H1 (cell line): ENCODE results near the gene KCNA2. TPM values are rescaled to one million over a fixed set of nuclear protein-coding genes. Genes with fewer than 3 reads are reported as not detected.

ENCODE experiments used
- CTCF ChIA-PET: fragments of 300-600 bp; sonication (Branson Sonifier 250); formaldehyde crosslinking; loops from one replicate; lab custom pipeline; 2021; ENCODE audit not compliant: partially characterized antibody; lab: Charles Lee
- POLR2A ChIA-PET: fragments of 300-600 bp; sonication (Branson Sonifier 250); formaldehyde crosslinking; loops from one replicate; lab custom pipeline; 2021; ENCODE audit warnings: inconsistent platforms; ENCODE audit not compliant: partially characterized antibody; lab: Charles Lee
- DNase-seq, 2 experiments: peaks; one replicate each; pipeline versions ENCODE4 v3.0.0 to v3.0.0-alpha.2; 2010 to 2022; ENCODE audit warnings: low spot score in 2 of 2, low read depth in 1 of 2, mixed read lengths in 1 of 2
- FAIRE-seq: peaks from 2 replicates; lab custom pipeline; 2011; peaks lifted over from hg19 to GRCh38; lab: Jason Lieb, UNC
- H2AFZ ChIP-seq: 2 replicates; pipeline ENCODE4 v1.8.1; 2012; ENCODE audit warnings: low read length, inconsistent platforms
- H2AK5ac ChIP-seq: 2 replicates; pipeline ENCODE4 v1.6.1; 2013; ENCODE audit warnings: low read depth, low read length
- H2BK120ac ChIP-seq: replicated peaks from 2 replicates; pipeline ENCODE3; 2013; ENCODE audit warnings: low read depth, low read length, inconsistent platforms
- H2BK12ac ChIP-seq: 2 replicates; pipeline ENCODE4 v1.6.1; 2013; ENCODE audit warnings: low read depth, low read length
- H2BK15ac ChIP-seq: 2 replicates; pipeline ENCODE4 v1.6.1; 2013; ENCODE audit warnings: low read length
- H2BK20ac ChIP-seq: 2 replicates; pipeline ENCODE4 v1.6.1; 2013; ENCODE audit warnings: low read length
- H2BK5ac ChIP-seq: 2 replicates; pipeline ENCODE4 v1.6.1; 2013; ENCODE audit warnings: low read depth, low read length
- H3K14ac ChIP-seq: 2 replicates; pipeline ENCODE4 v1.6.1; 2013; ENCODE audit warnings: inconsistent platforms; ENCODE audit not compliant: insufficient read length
- H3K18ac ChIP-seq: 2 replicates; pipeline ENCODE4 v1.6.1; 2013; ENCODE audit warnings: low read length; ENCODE audit errors: extremely low read depth
- H3K23ac ChIP-seq: 2 replicates; pipeline ENCODE4 v1.6.1; 2013; ENCODE audit warnings: inconsistent platforms; ENCODE audit not compliant: insufficient read length
- H3K23me2 ChIP-seq: 2 replicates; pipeline ENCODE4 v1.6.1; 2013; ENCODE audit warnings: low read depth, low read length
- H3K27ac ChIP-seq: 2 replicates; pipeline ENCODE4 v1.6.1; 2011; ENCODE audit warnings: low read depth, low read length, inconsistent platforms
- H3K27me3 ChIP-seq, 4 experiments: replicated peaks in 1 of 4; 1 replicate in 1 of 4; 2 replicates in 3 of 4; pipeline versions ENCODE4 v1.6.1 to v1.8.1; 2011 to 2013; ENCODE audit warnings: low read length in 3 of 4, mild to moderate bottlenecking in 3 of 4, inconsistent platforms in 2 of 4, mixed read lengths in 2 of 4, moderate library complexity in 1 of 4; ENCODE audit not compliant: control insufficient read depth in 3 of 4, insufficient read depth in 3 of 4; ENCODE audit errors: extremely low read depth in 1 of 4
- H3K36me3 ChIP-seq, 4 experiments: 2 replicates each; pipeline versions ENCODE4 v1.6.1 to v1.8.1; 2011 to 2013; ENCODE audit warnings: mild to moderate bottlenecking in 4 of 4, low read length in 3 of 4, moderate library complexity in 2 of 4, control low read depth in 1 of 4, inconsistent platforms in 1 of 4; ENCODE audit not compliant: insufficient read depth in 4 of 4, control insufficient read depth in 2 of 4
- H3K4ac ChIP-seq: replicated peaks from 2 replicates; pipeline ENCODE3; 2013; ENCODE audit warnings: low read length, low read depth, mixed read lengths, inconsistent platforms; ENCODE audit not compliant: insufficient read length
- H3K4me1 ChIP-seq, 4 experiments: replicated peaks in 1 of 4; 1 replicate in 1 of 4; 2 replicates in 3 of 4; pipeline versions ENCODE4 v1.6.1 to v1.8.1; 2011 to 2013; ENCODE audit warnings: low read length in 3 of 4, inconsistent platforms in 2 of 4, mixed read lengths in 1 of 4; ENCODE audit not compliant: insufficient read depth in 4 of 4, control insufficient read depth in 3 of 4
- H3K4me2 ChIP-seq, 2 experiments: 2 replicates each; pipeline versions ENCODE4 v1.6.1 to v1.8.1; 2011 to 2013; ENCODE audit warnings: low read depth in 2 of 2, low read length in 2 of 2, control low read depth in 1 of 2, inconsistent platforms in 1 of 2, mild to moderate bottlenecking in 1 of 2; ENCODE audit not compliant: insufficient read depth in 1 of 2
- H3K4me3 ChIP-seq, 4 experiments: fragments of 200-600, 300-600 bp in 1 of 4; sonication (generic), shearing (Covaris generic), sonication (Bioruptor Twin) in 1 of 4; 2 replicates each; pipeline versions ENCODE4 v1.5.1 to v1.8.1; 2011 to 2016; ENCODE audit warnings: low read length in 4 of 4, low read depth in 3 of 4, control low read depth in 2 of 4, inconsistent platforms in 2 of 4, mild to moderate bottlenecking in 2 of 4, mixed read lengths in 1 of 4, moderate library complexity in 1 of 4; ENCODE audit not compliant: insufficient read depth in 2 of 4; ENCODE audit errors: extremely low read depth in 1 of 4
- H3K56ac ChIP-seq: replicated peaks from 2 replicates; pipeline ENCODE3; 2013; ENCODE audit warnings: low read depth, mild to moderate bottlenecking, mixed read lengths, low read length, inconsistent platforms; ENCODE audit not compliant: insufficient read length
- H3K79me1 ChIP-seq: 2 replicates; pipeline ENCODE4 v1.6.1; 2013; ENCODE audit warnings: low read depth, low read length, control low read depth
- H3K79me2 ChIP-seq, 2 experiments: 2 replicates each; pipeline versions ENCODE4 v1.6.1 to v1.8.1; 2012 to 2013; ENCODE audit warnings: low read length in 2 of 2, mild to moderate bottlenecking in 2 of 2, inconsistent platforms in 1 of 2; ENCODE audit not compliant: insufficient read depth in 2 of 2, control insufficient read depth in 1 of 2
- H3K9ac ChIP-seq, 4 experiments: replicated peaks in 1 of 4; 1 replicate in 1 of 4; 2 replicates in 3 of 4; pipeline versions ENCODE4 v1.6.1 to v1.8.1; 2011 to 2013; ENCODE audit warnings: low read depth in 3 of 4, low read length in 3 of 4, control low read depth in 2 of 4, mild to moderate bottlenecking in 2 of 4, moderate library complexity in 2 of 4, inconsistent platforms in 1 of 4; ENCODE audit errors: extremely low read depth in 1 of 4
- H3K9me3 ChIP-seq, 2 experiments: 2 replicates each; pipeline versions ENCODE4 v1.6.1 to v1.8.1; 2012 to 2013; ENCODE audit warnings: mild to moderate bottlenecking in 2 of 2, moderate library complexity in 2 of 2, control low read depth in 1 of 2, inconsistent platforms in 1 of 2, low read depth in 1 of 2, low read length in 1 of 2, mixed read lengths in 1 of 2; ENCODE audit not compliant: insufficient read depth in 2 of 2
- H4K20me1 ChIP-seq, 2 experiments: replicated peaks in 1 of 2; 2 replicates each; pipeline versions ENCODE3 to v1.8.1; 2011 to 2013; ENCODE audit warnings: inconsistent platforms in 2 of 2, low read length in 2 of 2, mild to moderate bottlenecking in 1 of 2; ENCODE audit not compliant: insufficient read depth in 2 of 2, control insufficient read depth in 1 of 2
- H4K5ac ChIP-seq: 2 replicates; pipeline ENCODE4 v1.6.1; 2013; ENCODE audit warnings: low read length, low read depth, mixed read lengths, inconsistent platforms; ENCODE audit not compliant: insufficient read length
- H4K8ac ChIP-seq: 2 replicates; pipeline ENCODE4 v1.8.0; 2013; ENCODE audit warnings: mild to moderate bottlenecking, moderate library complexity, low read length, inconsistent platforms; ENCODE audit not compliant: insufficient read depth; ENCODE audit errors: extremely low read depth
- H4K91ac ChIP-seq: replicated peaks from 2 replicates; pipeline ENCODE3; 2013; ENCODE audit warnings: low read length, mixed read lengths, inconsistent platforms; ENCODE audit not compliant: insufficient read length
- PHF8 ChIP-seq: fragments of 200-600 bp; sonication (generic); conservative IDR thresholded peaks from 2 replicates; pipeline ENCODE4 v1.7.1; 2012; ENCODE audit warnings: low read depth, mild to moderate bottlenecking, inconsistent platforms, low read length, moderate library complexity
- polyA plus RNA-seq, 7 experiments: library from polyadenylated mRNA; depleted of rRNA in 3 of 7; stranded (reverse) in 5 of 7; unstranded in 2 of 7; fragments of >200 nt in 5 of 7; fragments of 200-250 nt in 2 of 7; gene quantifications; 1 replicate in 5 of 7; 2 replicates in 1 of 7; 4 replicates in 1 of 7; pipeline versions ENCODE4 v1.2.1 to v1.2.3, GENCODE V29; 2011 to 2013; ENCODE audit warnings: missing spikeins in 2 of 7, mixed read lengths in 2 of 7
- total RNA-seq: library from RNA; stranded (reverse); fragmentation: NEBNext Ultra II Directional; extraction: Animal tissue kit (Norgen Biotek cat#: 25700); gene quantifications from 2 replicates; pipeline ENCODE4 v1.2.1, GENCODE V29; 2021

Gene KCNA2
- total and polyA plus RNA-seq, 2 of the 8 experiments (the other 6 are each of a cell fraction or from before 2014, with no cell fraction given) = 0.26 to 0.78 TPM

DNA sequence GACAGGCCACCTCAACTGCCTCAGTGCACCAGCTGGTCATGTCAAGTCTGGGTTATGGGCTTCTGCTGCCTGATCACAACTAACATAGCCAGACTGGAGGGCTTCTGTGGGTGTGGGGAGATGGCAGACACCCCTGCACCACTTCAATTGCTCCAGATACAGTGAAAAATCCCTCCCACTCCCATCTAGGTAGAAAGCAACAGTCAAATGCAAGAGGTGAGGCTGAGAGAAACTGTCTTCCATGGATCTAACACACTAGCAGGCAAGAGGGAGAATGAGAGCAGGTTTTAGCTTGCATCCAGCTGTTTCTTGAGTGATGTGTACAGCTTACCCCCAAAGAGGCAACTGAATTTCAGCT lies 10.8 kb downstream of the KCNA2 start:
- Histone ChIP-seq H3K9me3 (no peaks in the 10 kb centered on the region), H3K79me1 (no peaks in the 10 kb centered on the region), H3K4ac (no peak overlapping the region), H3K27me3 (peaks cover 0 to 12% (median 2%) of the 10 kb centered on the region in 4 experiments; a peak in 3 of 7 replicates), H4K8ac (no peak overlapping the region), H3K79me2 (no peaks in the 10 kb centered on the region), H2AK5ac (no peak overlapping the region), H3K23me2 (no peaks in the 10 kb centered on the region), H2BK5ac (no peak overlapping the region), H3K23ac (no peak overlapping the region), H3K4me3 (no peak overlapping the region), H4K20me1 (peaks cover 0 to 2% of the 10 kb centered on the region in 2 experiments), H3K9ac (no peak overlapping the region), H4K91ac (no peak overlapping the region), H2BK12ac (no peak overlapping the region), H3K18ac (no peak overlapping the region), H3K56ac (no peak overlapping the region), H3K14ac (no peak overlapping the region), H3K27ac (no peak overlapping the region), H2BK20ac (no peak overlapping the region), H3K4me1 (peaks cover 0 to 2% (median 0%) of the 10 kb centered on the region in 4 experiments; a peak in 1 of 7 replicates), H2BK15ac (no peak overlapping the region), H4K5ac (no peak overlapping the region), H3K4me2 (no peak overlapping the region), H2AFZ (no peak overlapping the region), H3K36me3 (no peaks in the 10 kb centered on the region), H2BK120ac (no peak overlapping the region)
- POLR2A ChIA-PET = no interaction called here
- CTCF ChIA-PET = interaction anchor here (1.0 to 2.6 kb wide), 7 partner anchors 9 to 186 kb away, joined by 3 to 19 read pairs (median 7); partner anchors contain the start of gene KCNA2
- DNase-seq = no peak
- TF ChIP-seq PHF8 = no peak
- FAIRE-seq = no peak
